Right cardiac atrium (tissue), 5 donors: ENCODE measurements around the gene NBEAL2. TPM values are rescaled to one million over a fixed set of nuclear protein-coding genes. Genes with fewer than 3 reads are reported as not detected.

Source experiments
- ATAC-seq, 2 donors: fragments of 200-7000 bp; cut with Tn5 transposase; one replicate each; pipeline versions ENCODE4 v1.8.0 to v1.9.1; 2020; ENCODE audit warnings: moderate library complexity in 2 of 2, mild to moderate bottlenecking in 1 of 2
- DNase-seq, 3 donors: peaks; one replicate each; pipeline ENCODE4 v3.0.0-alpha.2; 2020
- H3K27ac ChIP-seq: one replicate; pipeline ENCODE4 v1.5.1; 2013; ENCODE audit warnings: mild to moderate bottlenecking, low read length, control low read depth, moderate library complexity
- H3K27me3 ChIP-seq: one replicate; pipeline ENCODE4 v1.6.1; 2013; ENCODE audit not compliant: control insufficient read depth, insufficient read depth
- H3K4me1 ChIP-seq: one replicate; pipeline ENCODE4 v1.6.1; 2013; ENCODE audit warnings: low read length; ENCODE audit not compliant: control insufficient read depth, insufficient read depth
- H3K4me3 ChIP-seq: one replicate; pipeline ENCODE4 v1.5.1; 2013; ENCODE audit warnings: low read length, control low read depth
- H3K9me3 ChIP-seq: one replicate; pipeline ENCODE4 v1.6.1; 2013; ENCODE audit warnings: low read length; ENCODE audit not compliant: control insufficient read depth
- WGBS: extraction: QIAGEN DNeasy Blood & Tissue Kit; methylation state at CpG from one replicate; pipeline ENCODE4 v1.1.7; 2013; 5-methylcytosine and 5-hydroxymethylcytosine counted together
- intact Hi-C, 4 donors: fragments of 100-400 bp; cut with DNase I; formaldehyde crosslinking; loops; one replicate each; pipeline versions ENCODE4 v1.11.0 to v1.14.0; 2022 to 2023
- polyA plus RNA-seq: library from polyadenylated mRNA; stranded (reverse); fragments of 200-250 nt; gene quantifications from one replicate; pipeline ENCODE4 v1.2.3, GENCODE V29; 2013
- total RNA-seq, 4 donors: library from RNA; stranded (reverse); fragmentation: NEBNext Ultra II Directional; extraction: Animal tissue kit (Norgen Biotek cat#: 25700); gene quantifications; one replicate each; pipeline ENCODE4 v1.2.1, GENCODE V29; 2021
- donor health status: healthy with polysubstance abuse.
- donor health status: DM: no; HTN: yes; CAD: no.
- donor health status: DM: no; HTN: no; CAD: no.
- donor health status: DM: no; HTN: yes; CAD: no; lungs with severe emphysema.
- donor health status: DM: yes; HTN: yes; CAD: no.

The NBEAL2 gene
- total and polyA plus RNA-seq, 5 donors = 13.7 to 20.1 (median 16.6) TPM

- peak overlapping the region; percentile 66 for H3K4me3 ChIP-seq
- H3K9me3 ChIP-seq = no peaks in the 10 kb centered on the region
- intact Hi-C loops = loop anchor here in 3 of 4 donors (5.0 kb wide), 2 partner anchors 43 to 53 kb away; no protein-coding TSS in a partner anchor
- WGBS = 4% methylated on average over 39 of the region's 40 CpGs
- H3K27ac ChIP-seq = no peak overlapping the region
- DNase-seq (peak; percentile 43 to 79 (median 75)), ATAC-seq (no peak)
- no peaks in the 10 kb centered on the region for H3K4me1 ChIP-seq
- H3K27me3 ChIP-seq = no peaks in the 10 kb centered on the region
Observed at GRCh38 chr3:46979958-46980497, 562 bp downstream of the NBEAL2 start.

DNA sequence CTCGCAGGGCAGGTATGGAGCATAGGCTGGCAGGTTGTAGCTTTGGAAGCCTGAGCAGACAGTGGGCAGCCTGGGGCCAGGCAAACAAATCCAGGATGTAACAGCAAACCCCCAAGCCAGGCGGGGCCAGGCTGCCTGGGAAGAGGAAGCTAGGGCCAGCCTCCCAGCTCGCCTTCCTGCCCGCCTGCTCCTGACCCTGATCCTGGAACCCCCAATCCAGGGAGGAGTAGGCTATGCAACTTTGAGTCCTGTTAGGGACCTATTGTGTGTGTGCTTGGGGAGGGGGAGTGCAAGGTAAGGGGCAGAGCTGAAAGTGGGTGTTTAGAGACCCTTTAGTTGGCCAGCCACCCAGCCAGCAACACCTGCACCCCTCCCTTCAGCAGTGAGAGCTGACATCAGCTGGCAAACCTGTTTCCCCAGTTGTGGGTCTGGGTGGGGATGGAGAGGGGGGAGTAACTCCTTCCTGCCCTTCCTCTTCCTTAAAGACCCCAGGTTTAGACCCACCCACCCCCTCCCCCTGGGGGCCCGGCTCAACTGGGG, 2.5 kb downstream of the NBEAL2 start:
- Histone ChIP-seq H3K4me3 (no peak overlapping the region), H3K27ac (no peak overlapping the region), H3K4me1 (peaks cover 4% of the 10 kb centered on the region), H3K27me3 (no peaks in the 10 kb centered on the region), H3K9me3 (no peaks in the 10 kb centered on the region)
- peak in 1 of 2 donors; percentile 12 for ATAC-seq
- intact Hi-C loops = no loop called here
- DNase-seq = peak; percentile 50 to 79 (median 77)
- WGBS = 50% methylated on average over 5 of the region's 5 CpGs

GRCh38 chr3:46982546-46982945, 3.1 kb downstream of the NBEAL2 start:
- Histone ChIP-seq H3K27me3 (no peaks in the 10 kb centered on the region), H3K9me3 (no peaks in the 10 kb centered on the region), H3K27ac (no peak overlapping the region), H3K4me3 (no peak overlapping the region), H3K4me1 (peaks cover 4% of the 10 kb centered on the region)
- DNase-seq = peak in 2 of 3 donors; percentile 19 to 36
- WGBS = 91% methylated on average over 2 of the region's 2 CpGs
- no peak for ATAC-seq
- intact Hi-C loops = no loop called here

- DNase-seq = peak in 2 of 3 donors; percentile 17 to 24
Observed at GRCh38 chr3:46984591-46985459, 5.4 kb downstream of the NBEAL2 start.

GRCh38 chr3:46985588-46985987, 6.1 kb downstream of the NBEAL2 start:
- ATAC-seq (no peak), DNase-seq (peak in 2 of 3 donors; percentile 15 to 28)
- Histone ChIP-seq H3K9me3 (no peaks in the 10 kb centered on the region), H3K4me3 (no peak overlapping the region), H3K27me3 (no peaks in the 10 kb centered on the region), H3K4me1 (peaks cover 4% of the 10 kb centered on the region), H3K27ac (no peak overlapping the region)
- 95% methylated on average over 5 of the region's 5 CpGs for WGBS
- intact Hi-C loops = no loop called here

More at GRCh38 chr3:46984591-46985459, 5.4 kb downstream of the NBEAL2 start:
- no peak for ATAC-seq
- Histone ChIP-seq H3K4me1 (peaks cover 4% of the 10 kb centered on the region), H3K4me3 (no peak overlapping the region), H3K27me3 (no peaks in the 10 kb centered on the region), H3K27ac (no peak overlapping the region), H3K9me3 (no peaks in the 10 kb centered on the region)
- whole genome bisulfite sequencing = 89% methylated on average over 11 of the region's 11 CpGs
- intact Hi-C loops = no loop called here

DNA sequence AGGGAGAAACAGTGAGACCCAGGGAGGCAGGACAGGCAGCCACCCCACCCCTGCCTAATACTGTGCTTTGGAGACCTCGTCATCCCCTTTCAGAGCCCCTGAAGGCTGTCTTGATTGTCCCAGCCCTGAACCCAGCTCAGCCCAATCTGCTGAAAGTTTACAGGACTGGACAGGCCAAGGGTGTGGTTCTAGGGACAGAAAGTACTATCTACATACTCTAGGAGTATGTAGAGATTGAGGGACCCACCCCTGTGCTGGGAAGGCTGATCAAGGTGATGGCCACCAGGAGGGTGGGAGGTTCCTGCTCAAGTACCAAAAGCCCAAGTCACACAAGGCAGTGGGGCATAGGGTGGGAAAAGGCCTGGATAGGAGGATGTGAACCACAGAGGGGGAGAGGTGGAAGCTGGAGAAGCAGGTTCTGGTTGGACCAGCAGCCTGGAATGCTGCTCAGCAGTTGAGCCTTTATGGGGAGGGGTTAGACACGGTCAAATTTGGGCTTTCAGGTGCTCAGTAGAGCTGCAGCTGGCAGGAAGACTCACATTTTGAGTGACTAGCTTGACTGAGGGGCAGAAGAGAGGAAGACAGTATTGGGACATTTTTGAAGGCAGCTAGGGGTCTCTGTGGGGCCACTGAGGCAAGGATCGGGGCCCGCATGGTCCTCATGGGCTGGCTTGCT, 6.7 kb downstream of the NBEAL2 start:
- Histone ChIP-seq H3K4me3 (no peak overlapping the region), H3K27ac (no peak overlapping the region), H3K4me1 (peaks cover 4% of the 10 kb centered on the region), H3K9me3 (no peaks in the 10 kb centered on the region), H3K27me3 (no peaks in the 10 kb centered on the region)
- WGBS = 95% methylated on average over 4 of the region's 4 CpGs
- intact Hi-C loops = no loop called here
- peak in 1 of 2 donors; percentile 4 for ATAC-seq
- peak in 2 of 3 donors; percentile 6 to 24 for DNase-seq

- H3K27me3 ChIP-seq = no peaks in the 10 kb centered on the region
- ATAC-seq (no peak), DNase-seq (peak; percentile 11 to 20 (median 20))
- H3K9me3 ChIP-seq = no peaks in the 10 kb centered on the region
- peaks cover 4% of the 10 kb centered on the region for H3K4me1 ChIP-seq
- H3K27ac ChIP-seq = no peak overlapping the region
- intact Hi-C loops = no loop called here
- no peak overlapping the region for H3K4me3 ChIP-seq
- 83% methylated on average over 3 of the region's 3 CpGs for WGBS
Observed at GRCh38 chr3:46986782-46987310, 7.4 kb downstream of the NBEAL2 start.

- intact Hi-C loops = no loop called here
- no peaks in the 10 kb centered on the region for H3K27me3 ChIP-seq
- peak in 1 of 3 donors; percentile 32 for DNase-seq
- H3K27ac ChIP-seq = no peak overlapping the region
- no peaks in the 10 kb centered on the region for H3K9me3 ChIP-seq
- ATAC-seq = peak in 1 of 2 donors; percentile 35
- H3K4me3 ChIP-seq = no peak overlapping the region
- peaks cover 4% of the 10 kb centered on the region for H3K4me1 ChIP-seq
- 72% methylated on average over 9 of the region's 9 CpGs for WGBS
Observed at GRCh38 chr3:46987319-46987742, 7.9 kb downstream of the NBEAL2 start.

- no peaks in the 10 kb centered on the region for H3K9me3 ChIP-seq
- DNase-seq (peak; percentile 82 to 90 (median 89)), ATAC-seq (peak; percentile 67 to 86)
- peak overlapping the region; percentile 39 for H3K27ac ChIP-seq
- no peak overlapping the region for H3K4me3 ChIP-seq
- intact Hi-C loops = no loop called here
- no peaks in the 10 kb centered on the region for H3K27me3 ChIP-seq
- H3K4me1 ChIP-seq = peaks cover 4% of the 10 kb centered on the region
- WGBS = 47% methylated on average over 16 of the region's 16 CpGs
Observed at GRCh38 chr3:46987743-46988401, 8.4 kb downstream of the NBEAL2 start.

DNA sequence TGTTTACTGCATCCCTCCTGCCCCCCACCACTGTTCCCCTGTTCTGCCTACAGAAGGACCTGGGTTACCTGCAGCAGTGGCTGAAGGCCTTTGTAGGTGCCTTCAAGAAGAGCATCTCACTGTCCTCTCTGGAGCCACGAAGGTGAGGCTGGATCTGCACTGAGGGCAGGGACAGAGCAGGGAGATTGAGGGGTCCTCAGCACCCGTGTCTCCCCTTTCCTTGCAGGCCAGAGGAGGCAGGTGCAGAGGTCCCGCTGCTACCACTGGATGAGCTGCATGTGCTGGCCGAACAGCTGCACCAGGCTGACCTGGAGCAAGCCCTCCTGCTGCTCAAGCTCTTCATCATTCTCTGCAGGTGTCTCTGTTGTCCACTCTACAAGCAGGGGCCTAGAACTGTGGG, 9.2 kb downstream of the NBEAL2 start:
- Histone ChIP-seq H3K27me3 (no peaks in the 10 kb centered on the region), H3K27ac (no peak overlapping the region), H3K4me3 (no peak overlapping the region), H3K4me1 (peaks cover 4% of the 10 kb centered on the region), H3K9me3 (no peaks in the 10 kb centered on the region)
- DNase-seq (peak in 1 of 3 donors; percentile 26), ATAC-seq (no peak)
- intact Hi-C loops = no loop called here
- 92% methylated on average over 4 of the region's 4 CpGs for WGBS
